Fibroblast of skin of right quadriceps (primary cell): ENCODE measurements around the gene PRMT7.

Experiments used
- DNase-seq: peaks from one replicate; pipeline ENCODE4 v3.0.0-alpha.2; 2013

PRMT7 gene

GRCh38 chr16:68377667-68378393, 67.0 kb downstream of the PRMT7 start:
- DNase-seq: no peak

GRCh38 chr16:68378436-68379415, 67.9 kb downstream of the PRMT7 start:
- no peak for DNase-seq

GRCh38 chr16:68379472-68380347, 68.9 kb downstream of the PRMT7 start:
- no peak for DNase-seq

- DNase-seq: no peak
These were observed 69.5 kb downstream of the PRMT7 start for GRCh38 chr16:68380348-68380670.

GRCh38 chr16:68380676-68381362, 70.0 kb downstream of the PRMT7 start:
- DNase-seq: no peak

- DNase-seq: no peak
These were observed 70.5 kb downstream of the PRMT7 start for GRCh38 chr16:68381363-68381724.

- no peak for DNase-seq
These were observed 71.5 kb downstream of the PRMT7 start for GRCh38 chr16:68382296-68382718.

GRCh38 chr16:68383858-68384257, 73.0 kb downstream of the PRMT7 start:
- DNase-seq: no peak

- no peak for DNase-seq
These were observed 73.7 kb downstream of the PRMT7 start for GRCh38 chr16:68384288-68385161.

- no peak for DNase-seq
These were observed 74.6 kb downstream of the PRMT7 start for GRCh38 chr16:68385371-68385770.

GRCh38 chr16:68386628-68387027, 75.8 kb downstream of the PRMT7 start:
- no peak for DNase-seq

GRCh38 chr16:68387301-68387700, 76.5 kb downstream of the PRMT7 start:
- DNase-seq: no peak

GRCh38 chr16:68388124-68388523, 77.3 kb downstream of the PRMT7 start:
- no peak for DNase-seq

- DNase-seq: no peak
These were observed 78.2 kb downstream of the PRMT7 start for GRCh38 chr16:68389006-68389405.

- DNase-seq: no peak
These were observed 79.0 kb downstream of the PRMT7 start for GRCh38 chr16:68389750-68390371.

GRCh38 chr16:68393333-68393732, 82.5 kb downstream of the PRMT7 start:
- no peak for DNase-seq

GRCh38 chr16:68395167-68395786, 84.5 kb downstream of the PRMT7 start:
- no peak for DNase-seq

- DNase-seq: no peak
These were observed 85.0 kb downstream of the PRMT7 start for GRCh38 chr16:68395815-68396214.

GRCh38 chr16:68396481-68396880, 85.7 kb downstream of the PRMT7 start:
- DNase-seq: peak; percentile 36

GRCh38 chr16:68397710-68398201, 86.9 kb downstream of the PRMT7 start:
- DNase-seq: no peak
